Osteocyte (in vitro differentiated cells): Measurements from ENCODE around the gene POLR3K. TPM values are rescaled to one million over a fixed set of nuclear protein-coding genes. Genes with fewer than 3 reads are reported as not detected.
"Not testable (repeated sequence)": the region's sequence is repeated elsewhere in the genome, so short reads cannot be mapped to it uniquely, and the experiment has no call there.

Experiments used
- DNase-seq: peaks from one replicate; pipeline ENCODE4 v3.0.0; 2021; ENCODE audit warnings: mixed read lengths; ENCODE audit not compliant: unreplicated experiment; ENCODE audit errors: extremely low spot score
- H3K27ac Mint-ChIP-seq: one replicate; pipeline ENCODE4 v1.8.0; 2021; ENCODE audit warnings: mild to moderate bottlenecking, mixed read lengths; ENCODE audit not compliant: unreplicated experiment
- H3K27me3 Mint-ChIP-seq: one replicate; pipeline ENCODE4 v1.8.0; 2021; ENCODE audit warnings: mixed read lengths; ENCODE audit not compliant: unreplicated experiment
- H3K36me3 Mint-ChIP-seq: one replicate; pipeline ENCODE4 v1.8.0; 2021; ENCODE audit warnings: mixed read lengths; ENCODE audit not compliant: unreplicated experiment
- H3K4me1 Mint-ChIP-seq: one replicate; pipeline ENCODE4 v1.8.0; 2021; ENCODE audit warnings: mixed read lengths; ENCODE audit not compliant: unreplicated experiment
- H3K4me3 Mint-ChIP-seq: one replicate; pipeline ENCODE4 v1.8.0; 2021; ENCODE audit warnings: mild to moderate bottlenecking, moderate library complexity, mixed read lengths; ENCODE audit not compliant: unreplicated experiment
- H3K9me3 Mint-ChIP-seq: one replicate; pipeline ENCODE4 v1.8.0; 2021; ENCODE audit warnings: mixed read lengths; ENCODE audit not compliant: unreplicated experiment
- total RNA-seq: library from RNA; stranded (reverse); gene quantifications from 2 replicates; pipeline ENCODE4 v1.2.1, GENCODE V29; 2021
- TF ChIP-seq, protein P1 (sequence below): fragments of 200-600 bp; sonication (generic); IDR thresholded peaks from 2 replicates; pipeline ENCODE4 v1.5.0; 2021; ENCODE audit warnings: antibody characterized with exemption, mild to moderate bottlenecking, moderate library complexity

Gene POLR3K
- total RNA-seq, 1 donor from 2014 or later = 10.3 TPM

DNA sequence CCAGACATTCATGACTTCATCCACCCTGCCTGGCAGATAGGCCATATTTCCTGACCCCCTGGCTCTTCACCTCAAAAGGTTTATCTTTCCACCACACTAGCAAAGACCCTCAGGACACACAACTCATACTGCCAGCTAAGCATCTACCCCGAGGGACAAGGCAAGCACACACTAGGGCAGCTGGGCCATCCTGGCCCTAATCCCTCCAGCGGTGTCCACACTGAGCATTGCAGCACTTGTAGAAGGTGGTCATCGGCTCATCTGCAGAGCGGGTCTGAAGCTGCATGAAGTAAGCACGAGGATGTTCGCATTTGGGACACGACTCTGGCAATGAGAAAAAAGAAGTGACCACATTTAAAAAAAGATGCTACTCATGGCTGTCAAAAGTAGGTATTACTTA is 6.2 kb downstream of the POLR3K start:
- Mint-ChIP-seq H3K4me1 (peaks cover 6% of the 10 kb centered on the region), H3K9me3 (no peaks in the 10 kb centered on the region), H3K27me3 (no peaks in the 10 kb centered on the region), H3K36me3 (peaks cover 26% of the 10 kb centered on the region), H3K27ac (no peak overlapping the region), H3K4me3 (no peak overlapping the region)
- DNase-seq = no peak
- TF ChIP-seq, protein P1, sequence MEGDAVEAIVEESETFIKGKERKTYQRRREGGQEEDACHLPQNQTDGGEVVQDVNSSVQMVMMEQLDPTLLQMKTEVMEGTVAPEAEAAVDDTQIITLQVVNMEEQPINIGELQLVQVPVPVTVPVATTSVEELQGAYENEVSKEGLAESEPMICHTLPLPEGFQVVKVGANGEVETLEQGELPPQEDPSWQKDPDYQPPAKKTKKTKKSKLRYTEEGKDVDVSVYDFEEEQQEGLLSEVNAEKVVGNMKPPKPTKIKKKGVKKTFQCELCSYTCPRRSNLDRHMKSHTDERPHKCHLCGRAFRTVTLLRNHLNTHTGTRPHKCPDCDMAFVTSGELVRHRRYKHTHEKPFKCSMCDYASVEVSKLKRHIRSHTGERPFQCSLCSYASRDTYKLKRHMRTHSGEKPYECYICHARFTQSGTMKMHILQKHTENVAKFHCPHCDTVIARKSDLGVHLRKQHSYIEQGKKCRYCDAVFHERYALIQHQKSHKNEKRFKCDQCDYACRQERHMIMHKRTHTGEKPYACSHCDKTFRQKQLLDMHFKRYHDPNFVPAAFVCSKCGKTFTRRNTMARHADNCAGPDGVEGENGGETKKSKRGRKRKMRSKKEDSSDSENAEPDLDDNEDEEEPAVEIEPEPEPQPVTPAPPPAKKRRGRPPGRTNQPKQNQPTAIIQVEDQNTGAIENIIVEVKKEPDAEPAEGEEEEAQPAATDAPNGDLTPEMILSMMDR = no peak

DNA sequence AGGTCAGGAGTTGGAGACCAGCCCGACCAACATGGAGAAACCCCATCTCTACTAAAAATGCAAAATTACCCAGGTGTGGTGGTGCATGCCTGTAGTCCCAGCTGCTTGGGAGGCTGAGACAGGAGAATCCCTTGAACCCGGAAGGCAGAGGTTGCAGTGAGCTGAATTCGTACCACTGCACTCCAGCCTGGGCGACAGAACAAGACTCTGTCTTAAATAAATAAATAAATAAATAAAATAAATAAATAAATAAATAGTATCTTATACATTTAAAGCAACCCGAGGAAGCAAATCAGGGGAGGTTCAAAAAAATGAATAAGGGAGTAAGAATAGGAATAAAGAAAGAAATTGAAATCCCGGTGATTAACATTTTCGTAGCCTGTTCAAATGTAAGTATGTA is 6.9 kb downstream of the POLR3K start:
- H3K9me3 Mint-ChIP-seq, DNase-seq: not testable (repeated sequence)
- H3K36me3 Mint-ChIP-seq = peaks cover 31% of the 10 kb centered on the region

GRCh38 chr16:45454-45853 is 8.0 kb downstream of the POLR3K start:
- TF ChIP-seq, protein P1 = no peak
- no peak overlapping the region for H3K27ac Mint-ChIP-seq
- no peaks in the 10 kb centered on the region for H3K4me1 Mint-ChIP-seq
- no peak overlapping the region for H3K4me3 Mint-ChIP-seq
- H3K36me3 Mint-ChIP-seq = peaks cover 31% of the 10 kb centered on the region
- H3K9me3 Mint-ChIP-seq = no peaks in the 10 kb centered on the region
- no peaks in the 10 kb centered on the region for H3K27me3 Mint-ChIP-seq
- no peak for DNase-seq

More for the DNA sequence above, 6.9 kb downstream of the POLR3K start:
- H3K27ac Mint-ChIP-seq, H3K4me3 Mint-ChIP-seq, H3K4me1 Mint-ChIP-seq, H3K27me3 Mint-ChIP-seq: not testable (repeated sequence)

DNA sequence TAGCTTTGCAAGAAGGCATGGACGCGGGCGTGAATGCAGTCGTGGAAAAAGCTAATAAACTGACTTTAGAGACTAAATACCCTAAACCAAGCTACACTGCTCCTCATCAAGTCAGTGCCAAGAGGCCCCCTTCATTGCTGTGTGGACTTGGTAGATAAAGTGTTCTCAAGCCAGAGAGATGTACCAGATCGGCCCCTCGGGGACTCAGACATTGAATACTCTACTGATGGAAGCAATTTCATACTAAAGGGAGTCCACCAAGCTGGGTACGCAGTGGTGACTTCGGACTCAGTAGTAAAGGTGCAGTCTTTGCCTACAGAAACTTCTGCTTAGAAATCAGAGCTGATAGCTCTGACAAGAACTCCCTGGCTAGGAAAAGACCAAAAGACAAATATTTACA is 8.8 kb downstream of the POLR3K start:
- Mint-ChIP-seq H3K4me1 (no peaks in the 10 kb centered on the region), H3K36me3 (peaks cover 29% of the 10 kb centered on the region), H3K4me3 (no peak overlapping the region), H3K9me3 (no peaks in the 10 kb centered on the region), H3K27me3 (no peaks in the 10 kb centered on the region), H3K27ac (no peak overlapping the region)
- no peak for DNase-seq
- TF ChIP-seq, protein P1 = no peak

GRCh38 chr16:43294-43693 is 10.1 kb downstream of the POLR3K start:
- Mint-ChIP-seq H3K4me3 (no peak overlapping the region), H3K27me3 (no peaks in the 10 kb centered on the region), H3K4me1 (no peaks in the 10 kb centered on the region), H3K27ac (no peak overlapping the region), H3K36me3 (peaks cover 29% of the 10 kb centered on the region), H3K9me3 (no peaks in the 10 kb centered on the region)
- TF ChIP-seq, protein P1 = no peak
- DNase-seq = no peak

DNA sequence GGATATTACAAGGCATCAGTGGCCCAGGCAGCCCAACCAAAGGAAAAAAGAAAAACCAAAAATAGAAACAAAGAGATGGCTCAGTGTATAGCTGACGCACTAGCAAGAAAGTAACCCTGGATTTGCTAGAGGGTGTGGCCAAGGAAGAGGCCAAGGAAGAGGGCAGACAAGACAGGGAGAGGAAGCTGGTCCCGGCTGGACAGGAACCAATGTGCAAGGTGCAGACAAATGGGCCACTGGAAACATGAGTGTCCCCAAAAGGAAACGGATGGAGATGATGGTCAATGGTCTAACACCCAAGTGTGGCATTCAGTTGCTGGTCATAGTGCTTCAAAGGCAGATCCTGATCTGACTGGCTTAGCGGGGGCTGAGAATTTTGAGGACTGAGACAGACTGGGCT is 10.7 kb downstream of the POLR3K start:
- peaks cover 29% of the 10 kb centered on the region for H3K36me3 Mint-ChIP-seq
- no peak overlapping the region for H3K4me3 Mint-ChIP-seq
- no peaks in the 10 kb centered on the region for H3K27me3 Mint-ChIP-seq
- no peak for DNase-seq
- TF ChIP-seq, protein P1 = no peak
- no peaks in the 10 kb centered on the region for H3K9me3 Mint-ChIP-seq
- no peaks in the 10 kb centered on the region for H3K4me1 Mint-ChIP-seq
- H3K27ac Mint-ChIP-seq = no peak overlapping the region
